GM19397 (cell line): ENCODE measurements around the gene PRRX2.

Source experiments
- ATAC-seq: cut with Tn5 transposase; IDR thresholded peaks from one replicate; pipeline ENCODE4 v1.9.1; 2021; ENCODE audit warnings: mild to moderate bottlenecking, moderate library complexity; ENCODE audit not compliant: unreplicated experiment

Gene PRRX2

GRCh38 chr9:129703667-129704355 is 38.4 kb downstream of the PRRX2 start:
- ATAC-seq, result no peak

DNA sequence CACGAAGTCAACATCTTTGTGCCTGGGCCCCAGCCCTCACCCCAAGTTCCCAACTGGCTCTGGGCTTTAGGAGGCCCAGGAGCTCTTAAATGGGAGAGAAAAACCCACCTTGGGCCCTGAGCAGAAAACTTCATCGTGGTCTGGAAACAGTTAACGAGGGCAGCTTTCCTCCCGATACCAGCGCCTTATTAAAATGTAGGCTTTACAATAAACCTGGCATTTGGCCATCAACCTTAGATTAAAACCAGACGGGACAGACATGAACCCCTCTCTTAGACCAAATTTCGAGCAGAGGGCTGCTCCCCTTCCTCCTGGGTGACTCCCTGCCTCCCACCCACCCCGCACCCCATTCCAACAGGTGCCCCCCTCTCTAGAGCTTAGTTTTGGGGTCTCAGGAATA is 39.4 kb downstream of the PRRX2 start:
- no peak for ATAC-seq

DNA sequence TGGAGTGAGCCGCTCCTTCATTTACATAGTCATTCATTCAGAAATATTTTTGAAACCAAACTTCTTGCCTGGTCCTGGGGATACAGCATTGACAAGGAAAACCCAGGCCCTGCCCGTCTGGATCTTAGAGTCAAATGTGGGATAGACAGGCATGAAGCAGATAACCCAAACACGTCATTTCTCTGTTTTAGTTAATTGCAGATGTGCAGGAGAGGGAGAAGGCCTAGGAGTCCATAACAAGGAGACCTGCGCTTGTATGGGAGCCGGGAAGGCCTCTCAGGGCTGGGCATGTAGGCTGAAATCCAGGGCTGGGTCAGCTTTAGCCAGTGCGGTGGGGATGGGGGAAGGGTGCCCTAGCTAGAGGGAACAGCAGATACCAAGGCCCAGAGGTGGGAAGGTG is 43.3 kb downstream of the PRRX2 start:
- ATAC-seq, result no peak

GRCh38 chr9:129709438-129710168 is 44.2 kb downstream of the PRRX2 start:
- ATAC-seq, result no peak

DNA sequence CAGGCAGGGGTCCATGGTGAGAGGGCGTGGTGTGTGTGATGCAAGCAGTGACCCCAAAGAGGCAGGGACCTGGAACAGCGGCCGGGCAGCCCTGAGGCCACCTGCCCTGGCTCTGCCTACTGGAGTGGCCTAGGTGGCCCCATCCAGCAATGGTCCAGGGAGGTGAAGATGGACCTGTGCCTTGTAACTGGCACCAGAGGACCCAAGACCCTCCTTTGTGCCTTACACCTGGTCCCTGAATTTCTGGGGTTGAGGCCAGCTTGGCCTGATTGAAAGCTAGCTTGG is 44.7 kb downstream of the PRRX2 start:
- no peak for ATAC-seq

GRCh38 chr9:129712634-129713401 is 47.4 kb downstream of the PRRX2 start:
- ATAC-seq, result no peak

- ATAC-seq, result no peak
These were observed 47.9 kb downstream of the PRRX2 start for GRCh38 chr9:129713402-129713679.

- ATAC-seq, result no peak
These were observed 49.1 kb downstream of the PRRX2 start for GRCh38 chr9:129714511-129715061.

DNA sequence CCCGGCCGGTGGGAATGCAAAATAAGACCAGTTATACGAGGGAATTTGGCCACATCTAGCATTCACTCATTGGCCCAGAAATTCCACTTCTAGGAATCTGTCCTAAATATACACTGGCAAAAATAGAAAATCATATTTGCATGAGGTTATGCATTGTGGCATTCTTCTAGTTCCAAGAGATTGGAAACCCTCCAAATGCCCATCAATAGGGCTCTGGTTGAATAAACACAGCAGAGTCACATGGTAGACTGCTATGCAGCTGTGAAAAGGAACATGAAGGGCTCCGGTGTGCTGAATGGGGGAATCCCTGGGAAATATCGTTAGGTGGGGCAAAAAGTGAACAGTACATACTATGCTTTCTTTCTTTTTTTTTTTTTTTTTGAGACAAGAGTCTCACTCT is 50.6 kb downstream of the PRRX2 start:
- ATAC-seq, result no peak

DNA sequence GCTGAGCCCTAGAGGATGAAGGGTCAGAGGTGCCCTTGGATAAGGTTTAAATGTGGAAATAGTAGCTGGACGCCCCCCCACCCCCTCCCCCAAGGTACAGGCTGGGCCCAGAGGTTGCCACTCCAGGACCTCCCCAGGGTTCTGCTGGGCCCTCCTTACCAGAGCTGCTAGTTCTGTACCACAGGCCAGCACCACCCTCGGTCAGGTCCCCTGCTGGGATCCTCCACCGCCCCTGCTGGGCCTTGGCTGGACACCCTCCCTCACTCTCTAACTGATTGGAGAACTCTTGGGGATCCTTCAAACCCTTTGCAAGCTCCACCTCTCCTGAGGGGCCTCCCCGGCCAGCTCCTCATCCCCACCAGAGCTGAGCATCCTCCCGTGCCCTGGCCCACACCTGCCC is 52.5 kb downstream of the PRRX2 start:
- no peak for ATAC-seq

GRCh38 chr9:129718647-129719046 is 53.2 kb downstream of the PRRX2 start:
- ATAC-seq, result no peak

GRCh38 chr9:129719135-129719534 is 53.7 kb downstream of the PRRX2 start:
- no peak for ATAC-seq

GRCh38 chr9:129720181-129720864 is 54.9 kb downstream of the PRRX2 start:
- ATAC-seq, result no peak

- no peak for ATAC-seq
These were observed 55.6 kb downstream of the PRRX2 start for GRCh38 chr9:129720865-129721545.

GRCh38 chr9:129722913-129723312 is 57.5 kb downstream of the PRRX2 start:
- no peak for ATAC-seq

DNA sequence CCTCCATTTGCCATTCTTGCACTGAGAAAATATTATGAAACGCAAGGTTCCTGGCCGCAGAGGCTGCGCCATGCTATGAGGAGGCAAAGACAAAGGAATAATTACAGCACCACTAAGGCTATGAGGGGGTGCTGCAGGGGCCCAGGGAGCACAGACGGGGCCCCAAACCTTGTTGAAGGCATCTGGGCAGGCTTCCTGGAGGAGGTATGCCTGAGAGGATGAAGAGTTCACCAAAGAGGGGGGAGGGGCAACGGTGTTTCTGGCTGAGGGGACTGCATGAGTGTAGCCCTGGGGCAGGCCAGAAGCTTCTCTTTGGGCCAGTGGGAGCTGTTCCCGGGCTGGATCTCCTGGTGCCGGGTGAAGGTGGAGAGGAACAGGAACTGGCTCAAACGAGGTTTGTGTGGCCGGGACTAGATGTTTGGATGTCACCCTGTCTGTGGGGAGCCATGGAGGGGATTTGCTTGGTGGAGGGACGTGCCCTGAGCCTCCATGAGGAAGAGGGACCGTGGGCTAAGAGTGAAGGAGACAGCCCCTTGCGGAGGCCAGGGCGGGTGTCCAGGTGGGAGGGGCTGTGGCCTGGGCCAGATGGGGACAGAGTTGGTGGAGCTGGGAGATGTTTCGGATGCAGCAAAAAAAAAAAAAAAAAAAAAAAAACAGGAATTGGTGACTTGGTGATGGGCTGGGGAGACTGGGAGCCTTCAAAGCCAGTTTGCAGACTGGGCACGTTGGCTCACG is 59.2 kb downstream of the PRRX2 start:
- ATAC-seq, result no peak

GRCh38 chr9:129725795-129726251 is 60.4 kb downstream of the PRRX2 start:
- no peak for ATAC-seq

- no peak for ATAC-seq
These were observed 61.1 kb downstream of the PRRX2 start for GRCh38 chr9:129726322-129727160.

DNA sequence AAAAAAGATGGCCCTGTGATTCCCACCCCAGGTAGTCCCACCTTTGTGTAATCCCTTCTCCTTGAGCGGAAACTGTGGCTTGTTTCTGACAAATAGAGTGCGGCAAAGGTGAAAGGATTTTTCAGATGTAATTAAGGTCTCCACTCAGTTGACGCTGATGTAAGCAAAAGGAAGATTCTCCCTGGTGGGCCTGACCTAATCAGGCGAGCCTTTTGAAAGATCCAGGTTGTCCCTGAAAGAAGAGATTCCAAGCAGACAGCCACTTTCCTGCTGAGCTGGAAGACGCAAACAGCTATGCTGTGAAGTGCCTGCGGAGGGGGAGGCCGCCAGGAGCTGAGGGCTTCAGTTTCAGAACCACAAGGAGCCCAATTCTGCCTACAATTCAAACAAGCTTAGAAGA is 63.3 kb downstream of the PRRX2 start:
- ATAC-seq, result no peak
